K562 (cell line): ENCODE measurements around the gene SYNGR4. TPM values are rescaled to one million over a fixed set of nuclear protein-coding genes. Genes with fewer than 3 reads are reported as not detected.

Experiments used
- E2F3 ChIP-seq: fragments of 250-450 bp; sonication (Bioruptor Pico); IDR thresholded peaks from 2 replicates; pipeline ENCODE4 v1.4.0; 2020; ENCODE audit warnings: mild to moderate bottlenecking
- GABPA ChIP-seq: fragments of 200-800 bp; sonication (Bioruptor generic); conservative IDR thresholded peaks from 2 replicates; pipeline ENCODE4 v1.6.1; 2016; ENCODE audit warnings: low read depth, missing genetic modification characterization, missing compliant biosample characterization
- HMG20A ChIP-seq: fragments of 450-650 bp; formaldehyde crosslinking; conservative IDR thresholded peaks from 2 replicates; pipeline ENCODE4 v1.4.0; 2020; ENCODE audit warnings: mild to moderate bottlenecking, mixed read lengths
- IRF9 ChIP-seq: fragments of 450-650 bp; IDR thresholded peaks from 2 replicates; pipeline ENCODE4 v1.6.1; 2016; ENCODE audit warnings: missing biosample characterization, missing genetic modification characterization
- MECOM ChIP-seq: fragments of 250-450 bp; sonication (Bioruptor Pico); IDR thresholded peaks from 2 replicates; pipeline ENCODE4 v1.8.0; 2022; ENCODE audit warnings: inconsistent platforms
- NR2C2 ChIP-seq, 2 experiments: fragments of 200-800 bp in 1 of 2; sonication (Bioruptor generic) in 1 of 2; sonication (generic) in 1 of 2; formaldehyde crosslinking in 1 of 2; IDR thresholded peaks; 2 replicates each; pipeline versions ENCODE4 v1.6.1 to v1.8.0; 2016 to 2022; ENCODE audit warnings: mild to moderate bottlenecking in 1 of 2, missing compliant biosample characterization in 1 of 2, missing genetic modification characterization in 1 of 2, missing genetic modification reagents in 1 of 2
- POLR3A ChIP-seq: IDR thresholded peaks from 2 replicates; pipeline ENCODE4 v1.6.1; 2011; ENCODE audit warnings: borderline replicate concordance, mild to moderate bottlenecking, moderate library complexity; ENCODE audit not compliant: insufficient read length, insufficient read depth; ENCODE audit errors: extremely low read depth
- SNIP1 ChIP-seq: fragments of 450-650 bp; IDR thresholded peaks from 2 replicates; pipeline ENCODE4 v1.7.1; 2017; ENCODE audit warnings: low read depth, mild to moderate bottlenecking
- SOX6 ChIP-seq: fragments of 450-650 bp; IDR thresholded peaks from 2 replicates; pipeline ENCODE4 v1.6.1; 2014; ENCODE audit warnings: mild to moderate bottlenecking
- STAG1 ChIP-seq: sonication (generic); formaldehyde crosslinking; IDR thresholded peaks from 2 replicates; pipeline ENCODE4 v1.5.0; 2020; ENCODE audit warnings: missing genetic modification reagents, borderline replicate concordance
- USF1 ChIP-seq: sonication (generic); formaldehyde crosslinking; IDR thresholded peaks from 2 replicates; pipeline ENCODE4 v1.9.0; 2022; ENCODE audit warnings: mild to moderate bottlenecking, missing genetic modification reagents
- ZFX ChIP-seq: sonication (generic); formaldehyde crosslinking; IDR thresholded peaks from 2 replicates; pipeline ENCODE4 v1.8.0; 2022; ENCODE audit warnings: mild to moderate bottlenecking, missing genetic modification reagents, moderate library complexity
- ZNF431 ChIP-seq: sonication (generic); formaldehyde crosslinking; IDR thresholded peaks from 2 replicates; pipeline ENCODE4 v1.8.0; 2022; ENCODE audit warnings: mild to moderate bottlenecking, missing genetic modification reagents
- ZNF449 ChIP-seq: fragments of 250-450 bp; sonication (Bioruptor Pico); IDR thresholded peaks from 2 replicates; pipeline ENCODE4 v1.8.0; 2022; ENCODE audit warnings: moderate library complexity, mild to moderate bottlenecking, inconsistent platforms
- ZNF639 ChIP-seq, 2 experiments: fragments of 200-800 bp in 1 of 2; sonication (Bioruptor generic) in 1 of 2; sonication (generic) in 1 of 2; formaldehyde crosslinking in 1 of 2; IDR thresholded peaks in 1 of 2; conservative IDR thresholded peaks in 1 of 2; 2 replicates each; pipeline versions ENCODE4 v1.5.0 to v1.6.1; 2016 to 2020; ENCODE audit warnings: missing compliant biosample characterization in 1 of 2, missing genetic modification characterization in 1 of 2, missing genetic modification reagents in 1 of 2
- polyA plus RNA-seq, 8 experiments: library from polyadenylated mRNA; depleted of rRNA in 4 of 8; stranded (reverse) in 5 of 8; unstranded in 3 of 8; fragments of >200 nt; fragmentation: Nextera tagmentation in 2 of 8; fragmentation: Illumina TruSeq in 1 of 8; extraction: Ambion mirVana in 2 of 8; extraction: Trizol in 1 of 8; gene quantifications; 2 replicates each; pipeline versions ENCODE4 v1.2.1 to v1.2.3, GENCODE V29; 2011 to 2014; ENCODE audit warnings: inconsistent platforms in 1 of 8, missing spikeins in 1 of 8
- total RNA-seq, 7 experiments: library from RNA; depleted of rRNA in 6 of 7; stranded (reverse); fragments of >200 nt in 6 of 7; fragmentation: Illumina TruSeq in 2 of 7; extraction: Trizol in 2 of 7; gene quantifications; 2 replicates each; pipeline versions ENCODE4 v1.2.1 to v1.2.3, GENCODE V29; 2011 to 2021; ENCODE audit warnings: low replicate concordance in 1 of 7
- TF ChIP-seq, protein P1 (sequence below): fragments of 250-450 bp; sonication (Bioruptor Pico); IDR thresholded peaks from 2 replicates; pipeline ENCODE4 v1.5.0; 2022; ENCODE audit warnings: mild to moderate bottlenecking
- TF ChIP-seq, protein P2 (sequence below), 2 experiments: fragments of 450-650 bp; IDR thresholded peaks; 2 replicates each; pipeline ENCODE4 v1.6.1; 2016

The SYNGR4 gene
- total and polyA plus RNA-seq, 9 of the 15 experiments (the other 6 are each of a cell fraction or from before 2014, with no cell fraction given): 0.07 to 0.14 TPM; not detected in 7

DNA sequence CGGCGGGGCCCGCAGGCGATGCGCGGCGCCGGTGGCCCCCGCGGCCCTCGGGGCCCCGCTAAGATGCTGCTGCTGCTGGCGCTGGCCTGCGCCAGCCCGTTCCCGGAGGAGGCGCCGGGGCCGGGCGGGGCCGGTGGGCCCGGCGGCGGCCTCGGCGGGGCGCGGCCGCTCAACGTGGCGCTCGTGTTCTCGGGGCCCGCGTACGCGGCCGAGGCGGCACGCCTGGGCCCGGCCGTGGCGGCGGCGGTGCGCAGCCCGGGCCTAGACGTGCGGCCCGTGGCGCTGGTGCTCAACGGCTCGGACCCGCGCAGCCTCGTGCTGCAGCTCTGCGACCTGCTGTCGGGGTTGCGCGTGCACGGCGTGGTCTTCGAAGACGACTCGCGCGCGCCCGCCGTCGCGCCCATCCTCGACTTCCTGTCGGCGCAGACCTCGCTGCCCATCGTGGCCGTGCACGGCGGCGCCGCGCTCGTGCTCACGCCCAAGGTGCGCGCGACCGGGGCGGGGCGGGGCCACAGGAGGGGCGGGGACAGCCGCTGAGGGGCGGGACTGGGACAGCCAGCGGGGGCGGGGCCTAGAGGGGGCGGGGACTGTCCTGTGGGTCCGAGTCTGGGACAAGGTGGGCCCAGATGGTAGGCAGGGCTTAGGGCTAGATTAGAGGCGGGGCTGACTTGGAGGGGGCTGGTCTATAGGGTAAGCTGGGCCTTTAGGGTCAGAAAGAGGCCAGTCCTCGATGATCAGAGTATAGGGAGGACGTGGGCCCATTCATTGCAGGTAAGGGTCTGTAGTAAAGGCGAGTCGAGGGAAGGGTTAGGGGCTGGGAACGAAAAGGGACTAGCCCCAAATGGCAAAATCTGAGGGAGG lies 34.4 kb downstream of the SYNGR4 start (continued):
- TF ChIP-seq, protein P1, sequence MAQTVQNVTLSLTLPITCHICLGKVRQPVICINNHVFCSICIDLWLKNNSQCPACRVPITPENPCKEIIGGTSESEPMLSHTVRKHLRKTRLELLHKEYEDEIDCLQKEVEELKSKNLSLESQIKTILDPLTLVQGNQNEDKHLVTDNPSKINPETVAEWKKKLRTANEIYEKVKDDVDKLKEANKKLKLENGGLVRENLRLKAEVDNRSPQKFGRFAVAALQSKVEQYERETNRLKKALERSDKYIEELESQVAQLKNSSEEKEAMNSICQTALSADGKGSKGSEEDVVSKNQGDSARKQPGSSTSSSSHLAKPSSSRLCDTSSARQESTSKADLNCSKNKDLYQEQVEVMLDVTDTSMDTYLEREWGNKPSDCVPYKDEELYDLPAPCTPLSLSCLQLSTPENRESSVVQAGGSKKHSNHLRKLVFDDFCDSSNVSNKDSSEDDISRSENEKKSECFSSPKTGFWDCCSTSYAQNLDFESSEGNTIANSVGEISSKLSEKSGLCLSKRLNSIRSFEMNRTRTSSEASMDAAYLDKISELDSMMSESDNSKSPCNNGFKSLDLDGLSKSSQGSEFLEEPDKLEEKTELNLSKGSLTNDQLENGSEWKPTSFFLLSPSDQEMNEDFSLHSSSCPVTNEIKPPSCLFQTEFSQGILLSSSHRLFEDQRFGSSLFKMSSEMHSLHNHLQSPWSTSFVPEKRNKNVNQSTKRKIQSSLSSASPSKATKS (CRISPR knock-in tag): no peak
- TF ChIP-seq SOX6 (no peak), MECOM (CRISPR knock-in tag) (no peak; the same call in 1 of the 2 replicates), NR2C2 (CRISPR knock-in tag; IDR thresholded peaks at IDR 0.05) (no peak), NR2C2 (tag; IDR thresholded peaks at IDR 0.05) (peak; percentile 69), ZNF639 (CRISPR knock-in tag; conservative IDR thresholded peaks at IDR 0.05 in 1 of 2, IDR thresholded peaks at IDR 0.05 in 1 of 2) (peak in 1 of 2 experiments; percentile 97; a peak in 2 of 4 replicates), ZFX (CRISPR knock-in tag) (peak; percentile 88), HMG20A (CRISPR knock-in tag) (no peak), GABPA (tag) (peak; percentile 81), ZNF449 (CRISPR knock-in tag) (no peak), STAG1 (CRISPR knock-in tag) (no peak), ZNF431 (peak; percentile 71), USF1 (no peak), SNIP1 (no peak; the same call in 1 of the 2 replicates), POLR3A (no peak), E2F3 (peak; percentile 87; the same call in 1 of the 2 replicates), IRF9 (tag) (no peak)
- TF ChIP-seq, protein P2, sequence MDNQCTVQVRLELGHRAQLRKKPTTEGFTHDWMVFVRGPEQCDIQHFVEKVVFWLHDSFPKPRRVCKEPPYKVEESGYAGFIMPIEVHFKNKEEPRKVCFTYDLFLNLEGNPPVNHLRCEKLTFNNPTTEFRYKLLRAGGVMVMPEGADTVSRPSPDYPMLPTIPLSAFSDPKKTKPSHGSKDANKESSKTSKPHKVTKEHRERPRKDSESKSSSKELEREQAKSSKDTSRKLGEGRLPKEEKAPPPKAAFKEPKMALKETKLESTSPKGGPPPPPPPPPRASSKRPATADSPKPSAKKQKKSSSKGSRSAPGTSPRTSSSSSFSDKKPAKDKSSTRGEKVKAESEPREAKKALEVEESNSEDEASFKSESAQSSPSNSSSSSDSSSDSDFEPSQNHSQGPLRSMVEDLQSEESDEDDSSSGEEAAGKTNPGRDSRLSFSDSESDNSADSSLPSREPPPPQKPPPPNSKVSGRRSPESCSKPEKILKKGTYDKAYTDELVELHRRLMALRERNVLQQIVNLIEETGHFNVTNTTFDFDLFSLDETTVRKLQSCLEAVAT (IDR thresholded peaks at IDR 0.05): peak; percentile 61 to 72; a peak in 2 of 4 replicates
